SU-DHL-6 (cell line): ENCODE measurements around the gene MCTP1.

Source experiments
- H2AFZ ChIP-seq: fragments of 200-600 bp; sonication (generic); 2 replicates; pipeline ENCODE4 v1.6.1; 2014; ENCODE audit warnings: low read depth, mild to moderate bottlenecking, moderate library complexity, mixed read lengths, antibody characterized with exemption, low read length; ENCODE audit not compliant: severe bottlenecking
- H3F3A ChIP-seq: fragments of 200-600 bp; shearing (Covaris generic); 2 replicates; pipeline ENCODE4 v1.6.0; 2016; ENCODE audit warnings: antibody characterized with exemption, mild to moderate bottlenecking; ENCODE audit not compliant: insufficient read depth
- H3K27ac ChIP-seq: fragments of 200-600 bp; sonication (generic); 2 replicates; pipeline ENCODE4 v1.5.1; 2016; ENCODE audit warnings: low read depth, mild to moderate bottlenecking, low read length, moderate library complexity, mixed read lengths
- H3K27me3 ChIP-seq: fragments of 200-600 bp; sonication (generic), shearing (Covaris generic); 2 replicates; pipeline ENCODE4 v1.6.0; 2014; ENCODE audit warnings: mild to moderate bottlenecking, low read length
- H3K36me3 ChIP-seq: fragments of 200-600 bp; sonication (generic); 2 replicates; pipeline ENCODE4 v1.6.1; 2014; ENCODE audit warnings: mild to moderate bottlenecking, low read length, mixed read lengths
- H3K4me2 ChIP-seq: fragments of 300-600, 200-600 bp; shearing (Covaris generic), sonication (generic); 2 replicates; pipeline ENCODE4 v1.6.0; 2014; ENCODE audit warnings: low read length, low read depth, mild to moderate bottlenecking; ENCODE audit not compliant: poor library complexity, severe bottlenecking
- H3K4me3 ChIP-seq: fragments of 200-600 bp; sonication (generic); 2 replicates; pipeline ENCODE4 v1.5.1; 2014; ENCODE audit warnings: antibody characterized with exemption, low read length, mild to moderate bottlenecking, mixed read lengths; ENCODE audit not compliant: insufficient read depth, poor library complexity, severe bottlenecking
- H3K79me2 ChIP-seq: fragments of 200-600 bp; sonication (generic); 2 replicates; pipeline ENCODE4 v1.6.1; 2014; ENCODE audit warnings: mild to moderate bottlenecking, low read length, moderate library complexity; ENCODE audit not compliant: insufficient read depth
- H3K9ac ChIP-seq: fragments of 200-600 bp; sonication (generic); 2 replicates; pipeline ENCODE4 v1.7.0; 2014; ENCODE audit warnings: mild to moderate bottlenecking, low read length
- H3K9me2 ChIP-seq: fragments of 200-600 bp; sonication (generic); replicated peaks from 2 replicates; pipeline ENCODE4 v1.6.1; 2014; ENCODE audit warnings: low read length; ENCODE audit not compliant: insufficient read depth
- H3K9me3 ChIP-seq: fragments of 200-600 bp; sonication (generic); 2 replicates; pipeline ENCODE4 v1.6.1; 2014; ENCODE audit warnings: low read length, mixed read lengths; ENCODE audit not compliant: insufficient read depth
- H4K20me1 ChIP-seq: fragments of 200-600 bp; sonication (generic); 2 replicates; pipeline ENCODE4 v1.6.1; 2014; ENCODE audit warnings: low read depth, mild to moderate bottlenecking, antibody characterized with exemption, low read length, moderate library complexity, mixed read lengths
- CTCF ChIP-seq: fragments of 200-600 bp; sonication (generic); IDR thresholded peaks from one replicate; pipeline ENCODE4 v1.5.1; 2017; ENCODE audit warnings: antibody characterized with exemption, mild to moderate bottlenecking, low read length, moderate library complexity; ENCODE audit not compliant: insufficient read depth, poor library complexity, severe bottlenecking
- EZH2phosphoT487 ChIP-seq: fragments of 200-600 bp; sonication (generic), shearing (Covaris generic); conservative IDR thresholded peaks from 2 replicates; pipeline ENCODE4 v1.6.1; 2018; ENCODE audit warnings: mild to moderate bottlenecking, antibody characterized with exemption, low read length, moderate library complexity, mixed read lengths

The MCTP1 gene

GRCh38 chr5:95327211-95327610, 42.3 kb upstream of the MCTP1 start:
- Histone ChIP-seq H3K79me2 (no peaks in the 10 kb centered on the region), H3K4me3 (no peak overlapping the region), H3F3A (no peaks in the 10 kb centered on the region), H4K20me1 (no peaks in the 10 kb centered on the region), H3K27ac (no peak overlapping the region), H3K36me3 (no peaks in the 10 kb centered on the region), H3K4me2 (no peak overlapping the region), H3K27me3 (no peaks in the 10 kb centered on the region), H2AFZ (no peak overlapping the region), H3K9me3 (no peaks in the 10 kb centered on the region), H3K9me2 (no peaks in the 10 kb centered on the region), H3K9ac (no peak overlapping the region)
- TF ChIP-seq CTCF, result no peak
- no peak for TF ChIP-seq EZH2phosphoT487

- Histone ChIP-seq H2AFZ (no peak overlapping the region), H3K4me2 (no peak overlapping the region), H3K9ac (no peak overlapping the region), H3K27me3 (no peaks in the 10 kb centered on the region), H3K36me3 (no peaks in the 10 kb centered on the region), H3F3A (no peaks in the 10 kb centered on the region), H3K9me3 (no peaks in the 10 kb centered on the region), H3K79me2 (no peaks in the 10 kb centered on the region), H3K9me2 (no peaks in the 10 kb centered on the region), H4K20me1 (no peaks in the 10 kb centered on the region), H3K27ac (no peak overlapping the region), H3K4me3 (no peak overlapping the region)
- TF ChIP-seq EZH2phosphoT487 (no peak), CTCF (no peak)
These were observed 32.8 kb upstream of the MCTP1 start for GRCh38 chr5:95317687-95318086.

- no peaks in the 10 kb centered on the region for H3F3A ChIP-seq
- no peaks in the 10 kb centered on the region for H4K20me1 ChIP-seq
- no peaks in the 10 kb centered on the region for H3K79me2 ChIP-seq
- TF ChIP-seq EZH2phosphoT487 (no peak), CTCF (no peak)
- no peak overlapping the region for H2AFZ ChIP-seq
- H3K27ac ChIP-seq, result no peak overlapping the region
- no peak overlapping the region for H3K9ac ChIP-seq
- H3K9me2 ChIP-seq, result no peaks in the 10 kb centered on the region
- H3K27me3 ChIP-seq, result no peaks in the 10 kb centered on the region
- H3K36me3 ChIP-seq, result no peaks in the 10 kb centered on the region
- H3K4me2 ChIP-seq, result no peak overlapping the region
- H3K4me3 ChIP-seq, result no peak overlapping the region
- no peaks in the 10 kb centered on the region for H3K9me3 ChIP-seq
These were observed 32.2 kb upstream of the MCTP1 start for GRCh38 chr5:95317085-95317484.
